Fibroblast of skin of right quadriceps (primary cell): ENCODE measurements around the gene RASD1.
"Not testable (repeated sequence)": the region's sequence is repeated elsewhere in the genome, so short reads cannot be mapped to it uniquely, and the experiment has no call there.

Experiments used
- DNase-seq: peaks from one replicate; pipeline ENCODE4 v3.0.0-alpha.2; 2013

RASD1 gene

DNA sequence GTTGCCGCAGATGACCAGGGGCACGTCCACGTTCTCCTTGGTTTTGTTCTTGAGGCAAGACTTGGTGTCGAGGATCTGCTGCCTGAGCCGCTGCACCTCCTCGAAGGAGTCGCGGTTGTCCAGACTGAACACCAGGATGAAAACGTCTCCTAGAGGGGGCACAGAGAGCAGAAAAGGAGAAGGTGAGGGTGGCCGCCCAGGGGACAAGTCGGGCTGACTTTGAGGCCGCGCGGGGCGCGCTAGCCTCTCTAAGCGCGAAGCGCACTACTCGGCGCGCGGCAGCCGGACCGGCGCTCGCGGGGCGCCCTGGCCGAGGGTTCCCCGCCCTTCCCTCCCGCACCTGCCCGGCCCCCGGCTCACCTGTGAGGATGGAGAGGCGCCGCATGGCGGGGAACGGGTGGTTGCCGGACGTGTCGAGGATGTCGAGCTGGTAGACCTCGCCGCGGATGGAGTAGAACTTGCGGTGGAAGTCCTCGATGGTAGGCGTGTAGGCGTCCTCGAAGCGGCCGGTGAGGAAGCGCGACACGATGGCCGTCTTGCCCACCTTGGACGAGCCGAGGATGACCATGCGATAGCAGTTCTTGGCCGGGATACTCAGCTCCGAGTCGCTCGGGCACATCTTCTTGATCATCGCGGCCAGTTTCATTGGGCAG lies 533 bp downstream of the RASD1 start:
- peak; percentile 8 for DNase-seq

DNA sequence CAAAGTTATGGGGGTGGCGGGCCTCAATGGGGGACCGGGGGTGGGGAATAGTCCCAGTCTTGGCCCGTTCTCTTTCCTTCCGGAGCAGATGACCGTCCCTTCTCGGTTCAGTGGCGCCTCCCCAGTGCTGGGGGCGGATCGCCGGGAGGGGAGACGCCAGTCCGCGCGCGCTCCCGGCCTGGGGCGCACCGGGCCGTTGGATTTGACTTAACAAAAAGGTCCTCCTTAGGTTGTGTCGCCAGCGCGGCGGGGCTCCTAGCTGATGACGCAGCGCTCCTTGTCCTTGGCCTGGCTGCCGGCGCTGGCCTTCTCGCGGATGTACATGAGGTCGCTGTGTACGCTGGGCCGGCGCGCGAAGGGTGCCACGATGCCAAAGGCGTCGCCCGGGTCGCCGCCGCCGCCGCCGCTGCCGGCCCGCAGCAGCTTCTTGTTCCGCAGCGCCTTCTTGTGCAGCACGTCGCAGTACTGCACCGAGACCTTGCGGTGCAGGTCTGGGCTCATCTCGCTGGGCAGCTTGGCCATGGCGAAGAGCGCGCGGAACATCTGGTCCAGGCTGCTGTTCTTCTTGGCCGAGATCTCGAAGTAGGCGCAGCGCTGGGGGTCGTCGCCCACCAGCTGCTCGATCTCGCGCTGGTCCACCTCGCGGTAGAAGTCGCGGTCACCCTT lies 1.2 kb downstream of the RASD1 start:
- peak; percentile 26 for DNase-seq

DNA sequence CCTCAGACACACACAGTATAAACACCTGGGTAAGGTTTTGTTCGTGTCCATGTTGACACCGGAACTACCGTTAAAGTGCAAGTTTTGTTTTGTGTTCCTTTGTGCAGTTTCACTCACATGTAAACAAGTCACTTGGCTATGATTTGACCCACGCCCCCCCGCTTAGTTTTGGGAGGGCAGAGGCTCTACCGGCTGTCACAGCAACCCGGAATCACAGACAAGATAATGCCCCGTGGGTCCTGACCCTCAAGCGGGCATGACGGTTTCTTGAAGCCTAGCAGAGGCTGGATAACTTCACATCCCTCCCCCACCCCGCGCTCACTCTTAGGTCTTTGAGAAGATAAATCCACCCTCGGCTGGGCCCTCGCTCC lies 1.7 kb downstream of the RASD1 start:
- no peak for DNase-seq

DNA sequence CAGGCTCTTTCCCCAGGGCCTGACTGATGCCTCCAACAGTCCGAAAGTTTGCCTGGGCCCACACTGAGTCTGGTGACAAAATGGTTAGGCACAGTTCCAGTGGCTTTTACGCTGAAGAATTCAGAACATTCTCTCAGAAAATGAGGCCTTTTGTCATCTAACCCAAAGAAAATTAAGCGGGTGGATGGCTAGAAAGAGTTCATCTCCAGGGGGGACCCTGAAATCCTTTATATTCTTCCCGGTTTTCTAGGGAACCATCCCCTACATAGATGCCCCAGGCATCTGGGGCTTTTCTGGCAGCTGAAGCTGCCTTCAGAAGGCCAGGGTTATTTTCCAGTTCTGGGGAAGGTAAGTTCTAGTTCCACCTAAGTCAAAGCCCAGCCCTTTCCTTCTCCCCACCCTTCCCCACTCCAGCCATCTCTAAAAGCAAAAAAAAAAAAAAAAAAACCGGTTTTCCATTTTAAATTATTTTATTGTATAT lies 2.2 kb downstream of the RASD1 start:
- DNase-seq = no peak

DNA sequence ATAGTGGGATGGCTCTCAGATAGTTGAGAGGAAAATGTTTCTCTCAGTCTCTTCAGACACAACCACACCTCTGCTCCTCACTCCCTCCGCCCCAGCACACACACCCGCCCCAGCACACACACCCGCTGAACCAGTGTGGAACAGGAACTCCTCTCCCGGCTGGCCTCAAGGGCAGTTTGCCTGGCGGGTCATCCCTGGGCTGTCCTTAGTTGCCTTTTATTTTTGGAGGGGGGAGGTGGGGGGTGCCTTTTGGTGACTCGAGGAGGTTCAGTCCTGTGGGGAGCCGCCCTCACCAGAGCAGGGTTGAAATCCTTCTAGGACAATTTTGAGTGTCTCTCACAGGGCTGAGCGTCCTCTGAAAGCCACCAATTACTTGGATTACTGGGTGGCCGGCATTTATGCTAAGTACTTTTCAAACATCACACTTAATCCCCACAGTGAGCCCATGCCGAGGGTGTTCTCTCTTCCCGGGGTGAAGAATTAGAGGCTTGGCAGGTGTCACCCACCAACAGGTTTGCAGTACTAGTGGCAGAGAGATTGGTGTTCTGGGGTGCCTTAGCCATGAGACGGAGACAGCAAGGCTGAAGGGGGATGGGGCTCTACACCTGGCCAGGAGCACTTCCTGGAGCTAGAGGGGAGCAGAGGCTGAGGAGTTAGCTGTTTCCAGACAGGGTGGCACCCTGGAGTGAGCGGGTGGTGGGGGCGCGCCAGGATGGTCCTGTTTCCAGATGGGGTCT lies 2.8 kb downstream of the RASD1 start:
- no peak for DNase-seq

DNA sequence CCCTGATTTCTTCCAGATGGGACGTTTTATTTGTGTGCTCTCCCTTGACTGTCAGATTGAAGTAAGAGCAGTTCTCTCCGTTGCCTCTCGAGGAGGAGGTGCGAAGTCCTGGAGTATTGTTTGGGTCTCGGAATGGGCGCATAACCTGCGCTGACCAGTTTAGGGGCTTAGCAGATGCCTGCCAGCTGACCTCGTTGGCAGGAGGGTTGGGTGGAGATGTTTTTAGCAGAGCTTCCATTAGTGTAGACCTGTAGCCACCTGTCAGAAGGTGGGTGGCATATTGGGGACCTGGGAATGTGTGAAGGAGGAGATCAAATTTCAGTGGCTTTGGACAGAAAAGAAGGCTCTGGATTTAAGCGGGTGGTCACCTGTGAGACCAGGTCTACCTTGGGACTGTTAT lies 3.6 kb downstream of the RASD1 start:
- no peak for DNase-seq

DNA sequence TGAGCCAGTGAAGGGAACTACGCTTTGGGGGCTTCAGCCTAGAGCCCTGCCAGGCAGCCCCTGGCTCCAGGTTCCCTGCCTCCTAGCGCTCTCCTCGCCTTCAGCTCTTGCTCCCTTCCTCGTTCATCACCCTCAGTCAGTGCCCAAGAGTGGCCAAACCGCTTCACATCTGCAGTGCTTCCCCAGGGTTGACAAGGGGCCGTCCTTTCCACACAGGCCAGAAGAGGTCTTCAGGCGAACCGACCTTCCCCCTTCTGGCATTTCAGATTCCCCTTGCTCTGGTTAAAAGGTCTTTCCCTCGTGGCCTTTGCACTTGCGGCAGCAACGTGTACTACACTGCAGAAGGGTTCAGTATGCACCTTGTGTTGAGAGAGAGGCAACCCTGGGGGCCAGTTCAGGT lies 4.1 kb downstream of the RASD1 start:
- DNase-seq = no peak

DNA sequence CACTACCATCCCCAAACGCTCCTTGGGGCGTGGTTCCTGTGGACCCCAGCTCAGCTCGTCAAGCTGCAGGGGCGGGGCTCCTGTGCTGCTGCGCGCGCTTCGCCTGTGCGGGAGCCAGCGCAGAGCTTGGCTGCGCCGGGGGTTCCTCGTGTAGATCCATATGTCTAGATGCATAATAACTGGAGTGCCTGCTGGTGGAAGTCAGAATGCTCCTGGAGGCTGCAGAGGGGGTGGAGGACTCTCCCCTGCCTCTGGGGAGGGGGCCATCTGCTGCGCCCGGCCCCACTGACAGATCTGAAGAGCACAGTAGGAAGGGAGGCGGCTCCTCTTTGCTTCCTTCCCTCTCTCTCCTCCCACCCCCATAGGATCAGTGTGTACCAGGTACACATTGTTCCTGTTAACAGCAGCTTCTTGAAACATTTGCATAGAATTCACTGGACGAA lies 4.6 kb downstream of the RASD1 start:
- no peak for DNase-seq

DNA sequence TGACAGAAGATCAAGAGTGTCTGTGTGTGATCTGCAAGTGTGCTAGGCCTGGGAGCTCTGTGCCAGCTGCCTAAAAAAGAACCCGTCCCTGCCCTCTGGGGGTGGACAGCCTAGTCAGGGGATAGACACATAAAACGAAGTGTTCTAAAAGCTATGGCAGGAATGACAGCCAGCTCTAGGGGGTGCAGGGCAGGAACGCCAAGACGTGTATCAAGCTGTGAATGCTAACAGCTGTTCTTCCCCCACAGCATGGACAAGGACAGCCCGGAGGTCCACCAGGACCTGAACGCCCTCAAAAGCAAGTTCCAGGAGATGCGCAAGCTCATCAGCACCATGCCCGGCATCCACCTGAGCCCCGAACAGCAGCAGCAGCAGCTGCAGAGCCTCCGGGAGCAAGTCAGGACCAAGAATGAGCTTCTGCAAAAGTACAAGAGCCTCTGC lies 5.1 kb downstream of the RASD1 start:
- DNase-seq = no peak

DNA sequence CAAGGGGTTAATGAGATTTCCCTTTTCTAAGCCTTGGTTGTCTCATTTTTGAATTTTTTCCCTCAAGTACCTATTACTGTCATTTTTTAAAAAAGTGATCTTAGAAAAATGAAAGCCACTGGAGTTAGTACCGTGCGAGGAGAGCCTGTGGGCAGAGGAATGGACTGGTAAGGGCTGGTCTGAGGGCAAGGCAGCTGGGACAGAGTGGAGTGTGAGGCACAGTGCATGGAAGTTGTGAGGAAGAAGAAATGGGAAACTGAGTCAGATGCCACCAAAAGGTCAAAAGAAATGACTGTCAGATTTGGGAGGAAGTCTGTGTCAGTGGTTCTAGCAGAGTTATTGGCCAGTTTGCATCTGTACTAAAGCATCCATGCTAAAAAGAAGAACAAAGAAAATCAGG lies 8.2 kb downstream of the RASD1 start:
- DNase-seq = no peak

DNA sequence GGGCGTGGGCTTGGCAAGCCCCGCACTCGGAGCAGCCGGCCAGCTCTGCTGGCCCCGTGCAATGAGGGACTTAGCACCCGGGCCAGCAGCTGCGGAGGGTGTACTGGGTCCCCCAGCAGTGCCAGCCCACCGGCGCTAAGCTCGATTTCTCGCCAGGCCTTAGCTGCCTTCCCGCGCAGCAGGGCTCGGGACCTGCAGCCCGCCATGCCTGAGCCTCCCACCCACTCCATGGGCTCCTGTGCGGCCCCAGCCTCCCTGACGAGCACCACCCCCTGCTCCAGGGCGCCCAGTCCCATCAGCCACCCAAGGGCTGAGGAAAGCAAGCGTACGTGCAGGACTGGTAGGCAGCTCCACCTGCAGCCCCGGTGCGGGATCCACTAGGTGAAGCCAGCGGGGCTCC lies 9.8 kb downstream of the RASD1 start:
- DNase-seq = not testable (repeated sequence)

DNA sequence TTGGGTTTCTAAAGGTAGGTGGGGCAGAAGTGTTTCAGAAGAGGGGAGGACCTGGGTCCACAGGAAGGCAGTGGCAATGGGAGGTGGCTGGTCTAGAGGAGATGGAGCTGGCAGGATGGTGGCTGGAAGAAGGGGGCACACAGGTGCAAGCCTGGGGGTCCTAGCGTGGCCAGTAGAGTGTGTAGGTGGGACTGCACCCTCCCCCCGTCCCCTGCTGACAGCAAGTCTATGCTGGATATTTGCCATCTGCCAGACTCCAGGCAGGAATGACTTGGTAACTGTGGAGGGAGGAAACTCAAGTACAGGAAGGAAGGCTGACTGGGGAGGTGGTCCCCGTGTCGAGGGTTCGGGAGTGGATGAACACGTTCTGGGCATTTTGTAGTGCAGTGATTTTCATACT lies 10.8 kb downstream of the RASD1 start:
- no peak for DNase-seq

DNA sequence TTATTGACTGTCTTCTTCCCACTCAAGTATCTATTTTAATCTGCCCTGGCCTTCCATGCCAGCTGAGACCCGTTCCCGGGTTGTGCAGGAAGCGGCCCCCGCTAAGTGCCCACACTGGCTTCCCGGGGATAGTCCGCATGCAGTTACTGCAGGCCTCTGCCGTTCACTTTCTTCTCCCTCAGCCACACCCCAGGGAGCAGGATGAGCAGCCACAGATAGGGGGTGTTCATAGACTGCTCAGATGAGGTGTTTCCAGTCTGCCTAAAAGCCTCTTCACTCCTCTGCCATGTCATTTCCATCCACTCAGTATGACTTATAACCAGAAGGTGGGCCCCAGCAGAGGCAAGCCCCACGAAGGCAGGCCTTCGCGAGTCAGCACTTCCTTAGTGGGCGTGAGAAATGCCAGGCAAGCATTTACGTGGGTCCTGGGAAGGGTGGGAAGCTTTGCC lies 11.7 kb downstream of the RASD1 start:
- DNase-seq = peak; percentile 31

DNA sequence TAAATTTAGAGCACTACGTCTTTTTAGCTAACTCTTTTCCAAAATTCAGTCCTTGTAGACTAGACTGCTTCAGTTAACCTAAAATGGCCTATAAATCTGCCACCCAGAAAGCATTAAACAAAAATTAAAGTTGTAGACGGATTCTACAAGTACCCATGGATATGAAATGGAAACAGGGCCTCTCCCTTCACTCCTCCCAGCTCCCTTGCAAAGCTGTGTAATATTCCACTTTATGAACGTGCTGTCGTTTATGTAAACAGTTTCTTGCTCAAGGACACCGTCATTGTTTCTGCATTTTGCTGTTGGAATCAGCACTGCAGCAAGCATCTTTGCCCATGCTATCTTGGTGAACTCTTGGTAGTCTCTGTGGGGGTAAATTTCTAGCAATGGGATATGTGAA lies 14.3 kb downstream of the RASD1 start:
- DNase-seq = no peak

DNA sequence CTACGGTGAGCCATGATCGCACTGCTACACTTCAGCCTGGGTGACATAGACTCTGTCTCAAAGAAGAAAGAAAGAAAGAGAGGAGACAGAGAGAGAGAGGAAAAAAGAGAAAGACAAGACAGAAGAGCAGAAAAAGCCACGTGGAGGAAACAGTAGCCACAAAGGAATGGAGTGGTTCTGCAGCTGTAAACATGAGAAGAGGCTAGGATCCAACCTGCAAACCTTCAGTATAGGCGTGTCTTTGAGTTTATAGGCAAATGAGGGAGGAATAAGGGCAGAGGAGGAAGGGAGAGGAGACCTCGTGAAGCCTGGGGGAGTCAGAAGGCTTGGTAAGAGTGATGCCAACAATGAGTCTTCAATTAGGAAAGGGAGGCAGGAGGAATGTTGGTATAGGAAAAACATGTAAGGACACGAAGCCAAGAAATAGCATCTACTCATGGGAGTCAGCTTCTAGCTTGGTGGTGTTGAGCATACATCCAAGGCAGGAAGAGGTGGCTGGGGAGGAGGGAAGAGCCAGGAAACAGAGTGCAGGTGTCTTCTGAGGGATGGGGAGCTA lies 15.5 kb downstream of the RASD1 start:
- DNase-seq = no peak

DNA sequence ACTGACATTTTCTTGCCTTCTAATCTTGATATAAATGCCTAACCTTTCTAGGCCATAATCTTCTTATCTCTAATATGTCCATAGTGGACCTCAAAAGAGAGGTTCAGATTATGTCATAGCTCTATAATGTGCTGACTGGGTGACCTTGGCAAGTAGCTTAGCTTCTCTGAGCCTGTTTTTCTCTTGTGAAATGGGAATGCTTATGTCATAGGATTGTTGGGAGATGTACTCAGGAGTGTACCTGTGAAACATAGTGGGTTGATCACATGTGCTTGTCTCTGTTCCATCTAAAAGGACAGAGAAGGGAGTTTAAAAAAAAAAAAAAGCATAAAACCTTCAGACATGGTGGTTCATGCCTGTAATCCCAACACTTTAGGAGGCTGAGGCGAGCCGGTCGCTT lies 17.0 kb downstream of the RASD1 start:
- no peak for DNase-seq

DNA sequence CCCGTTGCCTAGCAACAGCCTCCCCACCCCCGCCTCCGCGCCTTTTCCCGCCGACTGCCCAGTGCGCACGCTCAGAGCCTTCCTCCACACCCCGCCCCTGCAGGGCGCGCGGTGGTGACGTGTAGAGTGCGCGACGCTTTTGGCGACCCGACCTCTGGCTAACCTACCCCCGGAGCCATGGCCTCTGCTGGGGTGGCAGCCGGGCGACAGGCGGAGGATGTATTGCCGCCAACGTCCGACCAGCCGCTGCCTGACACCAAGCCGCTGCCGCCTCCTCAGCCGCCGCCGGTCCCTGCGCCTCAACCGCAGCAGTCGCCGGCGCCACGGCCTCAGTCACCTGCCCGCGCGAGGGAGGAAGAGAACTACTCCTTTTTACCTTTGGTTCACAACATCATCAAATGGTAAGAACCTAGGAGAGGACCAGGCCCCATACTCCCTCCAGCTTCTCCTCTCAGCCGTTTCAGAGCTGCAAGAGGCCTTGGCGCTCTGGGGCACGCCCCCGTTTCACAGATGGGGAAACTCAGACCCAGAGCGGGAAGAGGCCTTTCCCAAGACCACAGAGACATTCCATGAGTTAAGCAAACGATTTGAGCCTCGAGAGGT lies 19.2 kb downstream of the RASD1 start, which contains the start of gene MED9:
MED9 (plus strand) TSS at position 136 of the 603 bp plus-strand sequence; CDS start at position 178, 42 bp downstream.
- peak; percentile 90 for DNase-seq

DNA sequence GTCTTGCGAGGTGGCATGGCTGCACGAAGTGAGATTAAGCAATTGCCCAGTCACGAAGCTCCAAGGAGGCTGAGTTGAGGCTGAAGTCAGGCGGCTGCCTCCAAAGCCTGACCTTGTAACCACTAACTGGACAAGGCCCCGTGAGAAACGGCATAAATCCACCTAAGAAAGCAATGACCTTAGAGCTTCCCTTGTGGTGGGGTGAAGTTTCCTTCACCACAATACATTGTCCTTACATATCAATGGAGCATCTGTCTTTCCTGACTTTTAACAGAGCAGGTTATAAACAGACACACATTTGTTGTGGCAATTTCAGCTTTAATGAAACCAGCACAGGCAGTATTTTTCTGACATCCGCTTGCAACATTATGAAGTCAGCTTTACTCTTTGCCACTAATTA lies 21.9 kb downstream of the RASD1 start:
- no peak for DNase-seq

DNA sequence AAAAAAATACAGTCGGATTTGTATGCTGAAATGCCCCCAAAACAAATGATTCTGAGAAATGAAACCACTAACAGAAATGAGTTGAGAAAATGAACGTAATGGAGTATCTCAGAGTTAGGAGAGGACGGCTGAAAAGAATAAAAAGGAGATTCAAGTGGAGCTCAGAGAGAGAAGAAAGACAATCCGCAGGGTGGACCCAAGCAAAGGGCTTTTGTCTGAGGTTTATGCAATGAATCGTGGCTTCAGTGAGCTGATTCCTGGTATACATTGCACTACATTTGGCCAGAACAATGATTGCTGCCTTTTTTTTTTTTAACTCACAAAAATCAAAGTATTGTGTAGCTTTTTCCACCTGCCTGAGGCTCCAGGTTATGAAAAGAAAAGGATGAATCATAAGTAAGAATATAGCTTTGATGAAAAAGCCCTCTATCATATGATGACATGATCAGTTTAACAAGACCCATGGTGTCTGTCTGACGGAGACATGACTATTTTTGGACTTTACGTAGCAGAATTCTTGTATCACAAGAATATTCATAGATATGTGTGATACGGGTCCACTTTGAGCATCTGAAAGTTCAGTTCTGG lies 23.8 kb downstream of the RASD1 start:
- DNase-seq = no peak

DNA sequence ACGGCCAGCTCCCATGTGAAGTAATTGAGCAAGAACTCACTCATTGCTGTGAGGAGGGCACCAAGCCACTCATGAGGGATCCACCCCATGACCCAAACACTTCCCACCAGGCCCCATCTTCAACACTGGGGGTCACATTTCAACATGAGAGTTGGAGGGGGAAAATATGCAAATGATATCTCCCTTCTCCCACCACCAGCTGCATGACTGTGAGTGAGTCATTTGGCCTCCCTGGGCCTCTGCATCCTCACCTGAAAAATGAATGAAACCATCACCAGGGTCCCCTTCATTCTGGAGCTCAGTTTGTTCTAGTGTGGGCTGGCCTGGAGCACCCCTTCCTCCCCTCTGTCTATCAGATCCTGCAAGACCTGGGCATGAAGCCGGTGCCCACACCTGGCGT lies 26.2 kb downstream of the RASD1 start:
- no peak for DNase-seq

DNA sequence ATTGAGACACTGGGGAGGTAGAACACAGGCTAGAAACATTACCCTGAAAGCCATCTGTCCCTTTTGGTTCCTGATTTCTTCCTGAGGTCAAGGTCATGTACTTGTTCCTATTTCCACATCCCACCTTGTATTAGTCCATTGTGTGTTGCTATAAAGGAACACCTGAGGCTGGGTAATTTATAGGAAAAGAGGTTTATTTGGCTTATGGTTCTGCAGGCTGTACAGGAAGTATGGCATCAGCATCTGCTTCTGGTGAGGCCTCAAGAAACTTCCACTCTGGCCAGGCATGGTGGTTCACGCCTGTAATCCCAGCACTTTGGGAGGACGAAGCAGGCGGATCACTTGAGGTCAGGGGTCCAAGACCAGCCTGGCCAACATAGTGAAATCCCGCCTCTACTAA lies 26.8 kb downstream of the RASD1 start:
- no peak for DNase-seq

DNA sequence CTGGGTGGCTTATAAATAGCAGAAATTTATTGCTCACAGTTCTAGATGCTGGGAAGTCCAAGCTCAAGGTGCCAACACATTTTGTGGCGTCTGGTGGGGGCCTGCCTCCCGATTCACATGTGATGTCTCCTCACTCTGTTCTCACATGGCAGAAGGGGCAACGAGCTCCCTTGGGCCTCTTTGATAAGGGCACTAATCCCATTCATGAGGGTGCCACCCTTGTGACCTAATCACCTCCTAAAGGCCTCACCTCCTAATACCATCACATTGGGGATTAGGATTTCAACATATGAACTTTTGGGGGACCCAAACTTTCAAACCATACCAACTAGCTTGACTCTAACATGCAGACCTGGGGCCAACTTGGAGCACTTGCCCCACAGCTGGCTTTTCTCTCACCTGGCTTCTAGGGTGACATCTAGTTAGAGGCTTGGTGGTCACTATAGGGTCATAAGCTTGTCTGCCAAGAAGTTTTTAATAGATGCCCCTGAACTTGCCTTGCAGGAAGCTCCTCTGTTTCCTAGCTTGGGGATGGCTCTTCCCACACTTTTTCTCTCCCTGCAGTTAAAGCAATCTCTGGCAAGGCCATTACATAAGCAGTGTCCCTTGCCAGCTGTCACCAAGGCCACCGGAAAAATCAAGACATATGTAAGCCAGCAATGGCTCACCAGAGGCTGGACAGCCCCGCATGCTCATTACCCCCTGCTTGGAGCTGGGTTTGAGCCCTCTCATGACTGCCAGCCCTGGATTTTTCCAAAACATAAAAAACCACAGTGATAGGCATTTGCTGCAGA lies 27.8 kb downstream of the RASD1 start:
- no peak for DNase-seq
